ENCODE data around the gene NSF.

DNA sequence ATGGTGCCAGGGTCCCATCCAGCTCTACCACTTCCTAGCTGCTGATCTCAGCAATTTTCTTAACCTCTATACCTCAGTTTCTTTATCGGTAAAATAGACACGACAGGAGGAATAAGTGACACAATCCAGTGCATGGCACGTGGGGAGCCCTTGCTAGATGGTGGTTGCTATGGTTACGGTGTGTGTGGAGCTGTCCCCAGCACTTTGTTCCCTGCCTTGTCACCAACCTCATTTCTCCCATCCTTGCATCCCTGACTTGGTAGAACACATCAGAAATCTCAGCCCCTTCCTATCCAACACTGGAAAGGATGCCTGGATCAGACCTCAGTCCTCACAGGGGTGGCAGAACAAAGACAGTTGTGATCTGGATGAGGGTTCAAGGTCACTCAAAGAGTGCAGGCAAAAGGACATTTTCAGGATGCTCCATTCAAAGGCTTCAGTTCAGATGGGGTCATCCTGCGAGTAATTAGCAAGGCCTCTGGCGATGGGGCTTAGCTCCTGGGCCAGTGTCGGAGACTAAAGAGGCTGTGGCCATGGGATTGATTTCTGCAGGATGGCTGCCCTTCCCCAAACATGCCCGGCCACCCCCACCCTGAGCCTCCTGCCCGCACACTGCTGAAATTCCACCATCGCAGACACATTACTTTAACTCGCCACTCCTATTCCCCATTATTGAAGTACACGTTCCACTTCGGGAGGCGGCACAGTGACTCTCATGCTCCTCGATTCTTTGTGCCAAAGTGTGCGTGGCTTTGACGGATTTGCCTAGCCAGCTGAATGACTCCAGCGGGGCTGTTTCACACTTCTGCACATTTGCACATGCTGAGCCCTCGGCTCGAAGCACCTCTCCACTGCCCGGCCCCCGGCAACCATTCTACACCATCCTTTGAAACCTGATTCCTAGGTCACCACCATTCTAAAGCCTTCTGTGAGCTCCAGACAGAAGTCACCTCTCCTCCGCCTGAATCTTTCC, 187.8 kb downstream of the NSF start:
- TF ChIP-seq USF2 (IDR thresholded peaks at IDR 0.05; ENCODE audit: borderline replicate concordance, low read depth, low read length): no peak
- no peak for TF ChIP-seq HDAC2 (IDR thresholded peaks at IDR 0.05)
- no peak for TF ChIP-seq USF1 (IDR thresholded peaks at IDR 0.05; ENCODE audit: borderline replicate concordance, extremely low read length, insufficient read depth, low read depth, low read length)
- TF ChIP-seq BCL3 (IDR thresholded peaks at IDR 0.05; ENCODE audit: borderline replicate concordance, insufficient read depth, low read depth, low read length, poor library complexity, severe bottlenecking): no peak
- TF ChIP-seq, protein P1, sequence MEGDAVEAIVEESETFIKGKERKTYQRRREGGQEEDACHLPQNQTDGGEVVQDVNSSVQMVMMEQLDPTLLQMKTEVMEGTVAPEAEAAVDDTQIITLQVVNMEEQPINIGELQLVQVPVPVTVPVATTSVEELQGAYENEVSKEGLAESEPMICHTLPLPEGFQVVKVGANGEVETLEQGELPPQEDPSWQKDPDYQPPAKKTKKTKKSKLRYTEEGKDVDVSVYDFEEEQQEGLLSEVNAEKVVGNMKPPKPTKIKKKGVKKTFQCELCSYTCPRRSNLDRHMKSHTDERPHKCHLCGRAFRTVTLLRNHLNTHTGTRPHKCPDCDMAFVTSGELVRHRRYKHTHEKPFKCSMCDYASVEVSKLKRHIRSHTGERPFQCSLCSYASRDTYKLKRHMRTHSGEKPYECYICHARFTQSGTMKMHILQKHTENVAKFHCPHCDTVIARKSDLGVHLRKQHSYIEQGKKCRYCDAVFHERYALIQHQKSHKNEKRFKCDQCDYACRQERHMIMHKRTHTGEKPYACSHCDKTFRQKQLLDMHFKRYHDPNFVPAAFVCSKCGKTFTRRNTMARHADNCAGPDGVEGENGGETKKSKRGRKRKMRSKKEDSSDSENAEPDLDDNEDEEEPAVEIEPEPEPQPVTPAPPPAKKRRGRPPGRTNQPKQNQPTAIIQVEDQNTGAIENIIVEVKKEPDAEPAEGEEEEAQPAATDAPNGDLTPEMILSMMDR (IDR thresholded peaks at IDR 0.05 in 2 of 3, conservative IDR thresholded peaks at IDR 0.05 in 1 of 3; ENCODE audit: control insufficient read depth in 2 of 3, extremely low read depth in 1 of 3, insufficient read depth in 1 of 3, low read depth in 3 of 3, low read length in 3 of 3): no peak
- TF ChIP-seq POLR2AphosphoS2 (IDR thresholded peaks at IDR 0.05; ENCODE audit: low read depth, low read length): no peak
- no peak for TF ChIP-seq MXI1 (IDR thresholded peaks at IDR 0.05; ENCODE audit: low read depth, low read length)
- no peak for TF ChIP-seq TAF1 (IDR thresholded peaks at IDR 0.05; ENCODE audit: borderline replicate concordance, low read depth, low read length)
- TF ChIP-seq GABPA (IDR thresholded peaks at IDR 0.05; ENCODE audit: low read depth): no peak

All from GM12878 (cell line).